ENCODE results near the gene IL21R. TPM values are rescaled to one million over a fixed set of nuclear protein-coding genes. Genes with fewer than 3 reads are reported as not detected.

The IL21R gene
- total and polyA plus RNA-seq, 9 donors: 0.04 to 0.71 (median 0.26) TPM

- no peak for DNase-seq
These were observed 71.3 kb downstream of the IL21R start for GRCh38 chr16:27473101-27473900.

DNA sequence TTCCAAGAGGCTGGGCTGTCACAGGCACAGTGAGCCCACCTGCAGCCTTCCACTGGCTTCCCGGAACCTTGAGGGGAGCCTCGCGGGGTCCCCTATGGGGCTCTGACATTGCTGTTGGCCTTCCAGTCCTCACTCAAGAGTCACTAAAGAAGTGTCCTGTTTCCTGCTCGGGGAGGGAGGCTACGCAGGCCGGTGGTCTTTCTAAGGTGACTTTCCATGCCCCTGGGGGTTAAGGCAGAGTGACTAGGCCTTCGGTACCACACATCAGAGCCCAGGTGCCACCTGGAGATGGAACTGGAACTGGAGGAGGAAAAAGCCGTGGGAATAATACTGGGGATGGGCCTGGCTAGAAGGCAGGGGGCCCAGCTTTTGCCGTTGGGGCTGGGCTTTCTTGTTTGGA is 72.1 kb downstream of the IL21R start:
- 91% methylated on average over 8 of the region's 9 CpGs for WGBS (ENCODE audit: insufficient coverage)
- Histone ChIP-seq H3K36me3 (ENCODE audit: control insufficient read depth, insufficient read depth, low read length) (peaks cover 93% of the 10 kb centered on the region), H3K4me1 (ENCODE audit: control insufficient read depth, insufficient read depth, low read length) (no peaks in the 10 kb centered on the region), H3K27me3 (ENCODE audit: control insufficient read depth, insufficient read depth, low read length) (no peaks in the 10 kb centered on the region), H3K27ac (ENCODE audit: low read length) (no peak overlapping the region), H3K9me3 (replicated peaks; ENCODE audit: control insufficient read depth, low read depth, low read length) (no peaks in the 10 kb centered on the region), H3K4me3 (ENCODE audit: low read length) (no peak overlapping the region)
- no peak for DNase-seq

More at GRCh38 chr16:27473101-27473900, 71.3 kb downstream of the IL21R start:
- 91% methylated on average over 6 of the region's 9 CpGs for WGBS (ENCODE audit: insufficient coverage)
- Histone ChIP-seq H3K27ac (ENCODE audit: low read length) (no peak overlapping the region), H3K4me3 (ENCODE audit: low read length) (no peak overlapping the region), H3K27me3 (ENCODE audit: control insufficient read depth, insufficient read depth, low read length) (no peaks in the 10 kb centered on the region), H3K36me3 (ENCODE audit: control insufficient read depth, insufficient read depth, low read length) (peaks cover 95% of the 10 kb centered on the region), H3K9me3 (replicated peaks; ENCODE audit: control insufficient read depth, low read depth, low read length) (no peaks in the 10 kb centered on the region), H3K4me1 (ENCODE audit: control insufficient read depth, insufficient read depth, low read length) (no peaks in the 10 kb centered on the region)

- WGBS (ENCODE audit: insufficient coverage): 87% methylated on average over 5 of the region's 9 CpGs
- no peak for DNase-seq
- Histone ChIP-seq H3K4me1 (ENCODE audit: control insufficient read depth, insufficient read depth, low read length) (no peaks in the 10 kb centered on the region), H3K27me3 (ENCODE audit: control insufficient read depth, insufficient read depth, low read length) (no peaks in the 10 kb centered on the region), H3K4me3 (ENCODE audit: low read length) (no peak overlapping the region), H3K27ac (ENCODE audit: low read length) (no peak overlapping the region), H3K36me3 (ENCODE audit: control insufficient read depth, insufficient read depth, low read length) (peaks cover 85% of the 10 kb centered on the region), H3K9me3 (replicated peaks; ENCODE audit: control insufficient read depth, low read depth, low read length) (no peaks in the 10 kb centered on the region)
These were observed 72.9 kb downstream of the IL21R start for GRCh38 chr16:27474921-27475320.

- Histone ChIP-seq H3K27ac (ENCODE audit: low read length) (no peak overlapping the region), H3K9me3 (replicated peaks; ENCODE audit: control insufficient read depth, low read depth, low read length) (no peaks in the 10 kb centered on the region), H3K36me3 (ENCODE audit: control insufficient read depth, insufficient read depth, low read length) (peaks cover 85% of the 10 kb centered on the region), H3K27me3 (ENCODE audit: control insufficient read depth, insufficient read depth, low read length) (no peaks in the 10 kb centered on the region), H3K4me1 (ENCODE audit: control insufficient read depth, insufficient read depth, low read length) (no peaks in the 10 kb centered on the region), H3K4me3 (ENCODE audit: low read length) (no peak overlapping the region)
- 56% methylated on average over 6 of the region's 9 CpGs for WGBS (ENCODE audit: insufficient coverage)
- DNase-seq: no peak
These were observed 73.6 kb downstream of the IL21R start for GRCh38 chr16:27475561-27475960.

DNA sequence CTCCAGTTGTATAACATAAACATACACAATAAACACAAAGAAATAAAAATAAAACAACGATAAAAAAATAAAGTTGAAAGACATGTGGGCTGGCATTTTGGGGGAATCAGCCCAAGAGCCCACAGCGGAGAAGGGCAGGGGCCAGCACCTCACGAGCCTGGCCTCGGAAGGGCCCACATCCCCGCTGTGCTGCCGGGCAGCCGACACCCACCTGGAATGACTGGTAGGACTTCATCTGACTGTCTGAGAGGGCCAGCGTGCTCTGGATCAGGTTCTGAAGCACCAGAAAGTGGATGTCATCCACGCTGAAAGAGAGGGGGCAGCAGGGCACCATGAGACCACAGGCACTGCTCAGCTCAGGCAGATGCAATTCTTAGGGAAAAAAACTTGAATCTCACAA is 74.3 kb downstream of the IL21R start:
- Histone ChIP-seq H3K4me1 (ENCODE audit: control insufficient read depth, insufficient read depth, low read length) (no peaks in the 10 kb centered on the region), H3K4me3 (ENCODE audit: low read length) (no peak overlapping the region), H3K27me3 (ENCODE audit: control insufficient read depth, insufficient read depth, low read length) (no peaks in the 10 kb centered on the region), H3K27ac (ENCODE audit: low read length) (no peak overlapping the region), H3K9me3 (replicated peaks; ENCODE audit: control insufficient read depth, low read depth, low read length) (no peaks in the 10 kb centered on the region), H3K36me3 (ENCODE audit: control insufficient read depth, insufficient read depth, low read length) (peaks cover 85% of the 10 kb centered on the region)
- DNase-seq: no peak
- WGBS (ENCODE audit: insufficient coverage): 97% methylated on average over 6 of the region's 9 CpGs

DNA sequence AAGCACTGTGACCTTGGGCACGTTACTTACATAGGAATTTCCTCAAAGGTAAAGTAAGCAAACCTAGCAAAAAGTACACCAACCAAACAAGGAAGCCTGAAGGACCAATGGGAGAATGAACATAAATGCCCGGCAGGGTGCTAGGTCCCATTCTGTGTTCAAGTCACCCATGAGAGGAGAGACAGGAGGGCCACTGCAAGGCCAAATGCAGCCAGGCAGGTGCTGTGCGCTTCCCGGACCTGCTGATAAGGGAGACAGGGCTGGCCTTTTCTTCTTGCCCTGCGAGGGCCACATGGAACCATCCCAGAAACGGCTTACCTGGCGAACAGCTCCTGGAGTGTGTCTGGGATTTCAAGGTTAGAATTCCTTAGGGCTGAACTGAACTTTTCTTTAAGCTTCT is 78.8 kb downstream of the IL21R start:
- H3K27ac ChIP-seq (ENCODE audit: low read length): no peak overlapping the region
- no peaks in the 10 kb centered on the region for H3K27me3 ChIP-seq (ENCODE audit: control insufficient read depth, insufficient read depth, low read length)
- H3K9me3 ChIP-seq (replicated peaks; ENCODE audit: control insufficient read depth, low read depth, low read length): no peaks in the 10 kb centered on the region
- peaks cover 10% of the 10 kb centered on the region for H3K4me1 ChIP-seq (ENCODE audit: control insufficient read depth, insufficient read depth, low read length)
- no peak for DNase-seq
- H3K4me3 ChIP-seq (ENCODE audit: low read length): no peak overlapping the region
- H3K36me3 ChIP-seq (ENCODE audit: control insufficient read depth, insufficient read depth, low read length): peaks cover 87% of the 10 kb centered on the region
- WGBS (ENCODE audit: insufficient coverage): 100% methylated on average over 1 of the region's 7 CpGs

DNA sequence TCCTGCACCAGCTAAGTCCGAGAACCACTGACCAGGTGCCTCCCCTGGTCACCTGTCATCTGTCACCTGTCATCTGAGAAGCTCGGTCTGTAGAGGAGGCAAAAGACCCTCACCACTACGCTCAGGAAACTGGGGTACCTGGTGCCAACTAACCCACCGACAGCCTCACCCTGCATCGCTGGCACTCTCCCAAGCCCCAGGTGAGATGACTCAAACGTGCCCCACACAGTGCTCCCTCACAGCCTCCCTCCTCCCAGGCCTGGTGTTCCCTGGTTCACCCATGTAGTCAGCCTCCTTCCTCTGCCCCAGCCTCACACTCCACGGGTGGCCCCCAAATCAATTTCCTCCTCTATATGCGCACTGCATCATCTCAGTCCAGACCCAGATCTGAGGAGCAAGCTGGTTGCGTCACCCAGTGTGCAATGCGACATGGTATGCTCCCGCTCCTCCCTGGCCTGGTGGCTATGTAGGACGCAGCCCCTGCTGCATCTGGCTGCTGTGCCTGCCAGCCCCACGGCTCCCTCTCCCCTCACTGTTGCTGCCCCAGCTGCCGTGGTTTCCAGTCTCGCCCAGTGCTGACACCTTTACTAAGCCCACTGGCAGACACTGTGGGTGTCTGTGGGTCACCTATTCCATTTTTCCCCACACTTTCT is 79.4 kb downstream of the IL21R start:
- Histone ChIP-seq H3K4me3 (ENCODE audit: low read length) (no peak overlapping the region), H3K36me3 (ENCODE audit: control insufficient read depth, insufficient read depth, low read length) (peaks cover 88% of the 10 kb centered on the region), H3K9me3 (replicated peaks; ENCODE audit: control insufficient read depth, low read depth, low read length) (no peaks in the 10 kb centered on the region), H3K27ac (ENCODE audit: low read length) (no peak overlapping the region), H3K27me3 (ENCODE audit: control insufficient read depth, insufficient read depth, low read length) (no peaks in the 10 kb centered on the region), H3K4me1 (ENCODE audit: control insufficient read depth, insufficient read depth, low read length) (peaks cover 10% of the 10 kb centered on the region)
- 91% methylated on average over 13 of the region's 15 CpGs for WGBS (ENCODE audit: insufficient coverage)
- DNase-seq: no peak

DNA sequence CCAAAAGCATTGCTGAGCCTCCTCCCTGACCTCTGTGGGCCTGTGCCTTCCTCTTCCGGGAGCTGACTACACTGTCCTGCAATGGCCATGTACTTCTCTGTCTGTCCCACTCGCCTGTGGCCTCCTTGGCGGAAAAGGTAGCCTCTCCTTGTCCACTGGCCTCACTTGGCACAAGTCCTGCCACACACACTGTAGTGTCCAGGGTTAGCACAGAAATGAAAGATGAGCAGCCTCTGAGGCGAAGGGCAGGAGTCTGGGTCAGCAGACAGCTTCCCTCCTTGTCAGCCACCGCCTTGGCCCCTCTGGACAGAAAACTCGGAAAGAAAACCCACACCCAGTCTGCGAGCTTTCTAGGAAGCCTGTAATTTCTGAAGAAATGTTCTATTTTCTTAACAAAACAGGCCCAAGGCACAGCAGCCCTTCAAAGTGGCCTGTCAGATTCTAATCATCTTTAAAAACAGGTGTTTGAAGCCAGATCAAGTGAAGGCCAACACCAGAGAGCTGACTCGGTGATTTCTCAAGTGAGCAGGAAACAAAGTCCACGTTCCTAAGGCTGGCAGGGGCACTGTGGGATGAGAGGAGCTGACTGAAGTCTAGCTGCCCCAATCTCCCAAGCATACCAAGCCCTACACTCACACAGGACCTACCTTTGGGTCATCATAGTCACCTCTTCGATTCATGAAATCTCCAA is 80.6 kb downstream of the IL21R start:
- peaks cover 89% of the 10 kb centered on the region for H3K36me3 ChIP-seq (ENCODE audit: control insufficient read depth, insufficient read depth, low read length)
- no peak overlapping the region for H3K4me3 ChIP-seq (ENCODE audit: low read length)
- H3K27me3 ChIP-seq (ENCODE audit: control insufficient read depth, insufficient read depth, low read length): no peaks in the 10 kb centered on the region
- DNase-seq: no peak
- H3K27ac ChIP-seq (ENCODE audit: low read length): no peak overlapping the region
- H3K4me1 ChIP-seq (ENCODE audit: control insufficient read depth, insufficient read depth, low read length): peaks cover 10% of the 10 kb centered on the region
- WGBS (ENCODE audit: insufficient coverage): 89% methylated on average over 3 of the region's 10 CpGs
- H3K9me3 ChIP-seq (replicated peaks; ENCODE audit: control insufficient read depth, low read depth, low read length): no peaks in the 10 kb centered on the region

- Histone ChIP-seq H3K4me3 (ENCODE audit: low read length) (no peak overlapping the region), H3K27me3 (ENCODE audit: control insufficient read depth, insufficient read depth, low read length) (no peaks in the 10 kb centered on the region), H3K27ac (ENCODE audit: low read length) (no peak overlapping the region), H3K4me1 (ENCODE audit: control insufficient read depth, insufficient read depth, low read length) (peaks cover 10% of the 10 kb centered on the region), H3K36me3 (ENCODE audit: control insufficient read depth, insufficient read depth, low read length) (peaks cover 89% of the 10 kb centered on the region), H3K9me3 (replicated peaks; ENCODE audit: control insufficient read depth, low read depth, low read length) (no peaks in the 10 kb centered on the region)
- 89% methylated on average over 4 of the region's 5 CpGs for WGBS (ENCODE audit: insufficient coverage)
- DNase-seq: no peak
These were observed 81.1 kb downstream of the IL21R start for GRCh38 chr16:27483088-27483437.

DNA sequence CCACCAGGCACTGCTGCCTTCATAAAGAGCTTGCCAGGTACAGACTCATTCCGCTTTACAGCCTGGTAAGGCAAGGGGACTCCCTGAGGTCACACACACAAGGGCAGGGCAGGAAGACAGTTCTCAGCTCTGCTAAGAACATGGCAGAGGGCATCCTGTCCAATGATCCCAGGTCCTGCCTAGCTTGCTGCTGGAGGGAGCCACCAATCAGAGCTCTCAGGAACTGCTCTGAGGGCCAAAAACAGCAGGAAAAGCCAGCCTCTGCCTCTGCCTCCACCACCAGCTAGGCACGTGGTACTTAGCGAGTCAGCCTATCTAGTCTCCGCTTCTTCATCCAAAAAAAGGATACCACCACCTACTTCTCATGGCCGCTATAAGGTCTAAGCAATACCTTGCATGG is 81.7 kb downstream of the IL21R start:
- no peak overlapping the region for H3K4me3 ChIP-seq (ENCODE audit: low read length)
- H3K27ac ChIP-seq (ENCODE audit: low read length): no peak overlapping the region
- H3K36me3 ChIP-seq (ENCODE audit: control insufficient read depth, insufficient read depth, low read length): peaks cover 89% of the 10 kb centered on the region
- H3K9me3 ChIP-seq (replicated peaks; ENCODE audit: control insufficient read depth, low read depth, low read length): no peaks in the 10 kb centered on the region
- no peaks in the 10 kb centered on the region for H3K27me3 ChIP-seq (ENCODE audit: control insufficient read depth, insufficient read depth, low read length)
- 100% methylated on average over 5 of the region's 5 CpGs for WGBS (ENCODE audit: insufficient coverage)
- peaks cover 10% of the 10 kb centered on the region for H3K4me1 ChIP-seq (ENCODE audit: control insufficient read depth, insufficient read depth, low read length)
- DNase-seq: no peak
